IMR-90 (cell line): ENCODE results near the gene MYCBP. TPM values are rescaled to one million over a fixed set of nuclear protein-coding genes. Genes with fewer than 3 reads are reported as not detected.

ENCODE experiments used
- ATAC-seq: fragments of 200-7000 bp; cut with Tn5 transposase; 2 replicates; pipeline ENCODE4 v1.9.1; 2020; ENCODE audit warnings: low read depth, mild to moderate bottlenecking, moderate library complexity
- BruUV-seq: library from RNA; stranded (reverse); fragments of 400-500 nt; replicated peaks from 2 replicates; lab custom pipeline; 2021; lab: Mats Ljungman, UMichigan
- CTCF ChIA-PET: fragments of 300-600 bp; formaldehyde crosslinking; extraction: SDS; loops from one replicate; lab custom pipeline; 2021; ENCODE audit warnings: antibody characterized with exemption; lab: Yijun Ruan, JAX
- POLR2A ChIA-PET: fragments of 300-600 bp; sonication (Branson Sonifier 250); formaldehyde crosslinking; loops from one replicate; lab custom pipeline; 2022; ENCODE audit warnings: antibody characterized with exemption; ENCODE audit not compliant: unreplicated experiment; lab: Charles Lee
- DNase-seq: peaks from one replicate; pipeline ENCODE4 v3.0.0; 2013
- H2AFZ ChIP-seq: replicated peaks from 2 replicates; pipeline ENCODE3; 2013; ENCODE audit warnings: low read length, mild to moderate bottlenecking; ENCODE audit not compliant: poor library complexity
- H2AK5ac ChIP-seq: 2 replicates; pipeline ENCODE4 v1.6.1; 2013; ENCODE audit warnings: low read depth, low read length, inconsistent platforms
- H2AK9ac ChIP-seq: replicated peaks from 2 replicates; pipeline ENCODE3; 2013; ENCODE audit warnings: mild to moderate bottlenecking, low read depth, low read length, moderate library complexity; ENCODE audit not compliant: poor library complexity
- H2BK120ac ChIP-seq: 2 replicates; pipeline ENCODE4 v1.6.1; 2013; ENCODE audit warnings: low read depth, low read length, inconsistent platforms
- H2BK15ac ChIP-seq: 3 replicates; pipeline ENCODE4 v1.6.1; 2013; ENCODE audit warnings: low read depth, low read length, inconsistent platforms
- H2BK20ac ChIP-seq: 2 replicates; pipeline ENCODE4 v1.6.1; 2013; ENCODE audit warnings: low read depth, mild to moderate bottlenecking, inconsistent platforms, low read length, moderate library complexity
- H2BK5ac ChIP-seq: 2 replicates; pipeline ENCODE4 v1.6.1; 2013; ENCODE audit warnings: mild to moderate bottlenecking, low read depth, low read length, inconsistent platforms; ENCODE audit not compliant: poor library complexity, severe bottlenecking
- H3K14ac ChIP-seq: replicated peaks from 2 replicates; pipeline ENCODE4 v1.6.1; 2013; ENCODE audit warnings: low read depth, low read length, inconsistent platforms
- H3K18ac ChIP-seq: 2 replicates; pipeline ENCODE4 v1.6.1; 2013; ENCODE audit warnings: low read depth, low read length, control low read depth
- H3K23ac ChIP-seq: 2 replicates; pipeline ENCODE4 v1.6.1; 2013; ENCODE audit warnings: low read depth, low read length, inconsistent platforms
- H3K27ac ChIP-seq: 2 replicates; pipeline ENCODE4 v1.5.1; 2013; ENCODE audit warnings: mild to moderate bottlenecking, control low read depth, low read length; ENCODE audit not compliant: insufficient read depth
- H3K27me3 ChIP-seq: 2 replicates; pipeline ENCODE4 v1.6.1; 2013; ENCODE audit warnings: low read length; ENCODE audit not compliant: control insufficient read depth, insufficient read depth
- H3K36me3 ChIP-seq: 2 replicates; pipeline ENCODE4 v1.6.1; 2013; ENCODE audit warnings: low read length, mixed read lengths; ENCODE audit not compliant: control insufficient read depth, insufficient read depth
- H3K4ac ChIP-seq: 2 replicates; pipeline ENCODE4 v1.6.1; 2013; ENCODE audit warnings: low read depth, low read length, inconsistent platforms
- H3K4me1 ChIP-seq: 2 replicates; pipeline ENCODE4 v1.6.1; 2013; ENCODE audit warnings: low read length, mixed read lengths; ENCODE audit not compliant: control insufficient read depth, insufficient read depth
- H3K4me2 ChIP-seq: 2 replicates; pipeline ENCODE4 v1.6.1; 2013; ENCODE audit warnings: low read depth, mild to moderate bottlenecking, control low read depth, low read length, moderate library complexity
- H3K4me3 ChIP-seq: 2 replicates; pipeline ENCODE4 v1.5.1; 2013; ENCODE audit warnings: low read depth, mild to moderate bottlenecking, control low read depth, low read length, moderate library complexity; ENCODE audit not compliant: insufficient read depth
- H3K56ac ChIP-seq: 2 replicates; pipeline ENCODE4 v1.6.1; 2013; ENCODE audit warnings: low read length, inconsistent platforms; ENCODE audit not compliant: insufficient read depth; ENCODE audit errors: extremely low read depth
- H3K79me1 ChIP-seq, 2 experiments: 2 replicates each; pipeline ENCODE4 v1.6.1; 2013; ENCODE audit warnings: low read length in 2 of 2, inconsistent platforms in 1 of 2, low read depth in 1 of 2
- H3K9ac ChIP-seq: 2 replicates; pipeline ENCODE4 v1.6.1; 2013; ENCODE audit warnings: low read depth, low read length, control low read depth
- H3K9me1 ChIP-seq: 2 replicates; pipeline ENCODE4 v1.6.1; 2013; ENCODE audit warnings: low read length, inconsistent platforms; ENCODE audit not compliant: insufficient read depth
- H3K9me3 ChIP-seq: 2 replicates; pipeline ENCODE4 v1.6.1; 2013; ENCODE audit warnings: low read length; ENCODE audit not compliant: control insufficient read depth, insufficient read depth
- H4K20me1 ChIP-seq: 2 replicates; pipeline ENCODE4 v1.6.1; 2013; ENCODE audit warnings: low read length, inconsistent platforms; ENCODE audit not compliant: insufficient read depth
- H4K5ac ChIP-seq: 2 replicates; pipeline ENCODE4 v1.6.1; 2013; ENCODE audit warnings: mild to moderate bottlenecking, low read depth, low read length, control low read depth
- H4K8ac ChIP-seq, 2 experiments: 2 replicates each; pipeline ENCODE4 v1.6.1; 2013; ENCODE audit warnings: low read depth in 2 of 2, low read length in 2 of 2, control low read depth in 1 of 2, inconsistent platforms in 1 of 2
- H4K91ac ChIP-seq: 2 replicates; pipeline ENCODE4 v1.6.1; 2013; ENCODE audit warnings: low read depth, low read length, inconsistent platforms; ENCODE audit not compliant: insufficient read depth
- CEBPB ChIP-seq: IDR thresholded peaks from 2 replicates; pipeline ENCODE4 v1.6.1; 2012; ENCODE audit warnings: low read depth, low read length, improper control_type of control experiment
- MXI1 ChIP-seq: IDR thresholded peaks from 2 replicates; pipeline ENCODE4 v1.6.1; 2012; ENCODE audit warnings: low read depth, mild to moderate bottlenecking, low read length, moderate library complexity, borderline replicate concordance
- NFE2L2 ChIP-seq: fragments of 150-350 bp; IDR thresholded peaks from 2 replicates; pipeline ENCODE4 v1.6.1; 2016; ENCODE audit warnings: low read depth, mild to moderate bottlenecking, low read length
- RCOR1 ChIP-seq: IDR thresholded peaks from 2 replicates; pipeline ENCODE4 v1.6.1; 2012; ENCODE audit warnings: mild to moderate bottlenecking, low read length, improper control_type of control experiment; ENCODE audit not compliant: insufficient replicate concordance
- WGBS, 2 experiments: methylation state at CpG; one replicate each; pipeline versions ENCODE4 v1.1.5 to v1.1.7; 2013; ENCODE audit warnings: missing lambda C conversion rate in 2 of 2; ENCODE audit not compliant: insufficient read length in 1 of 2; ENCODE audit errors: extremely low coverage in 2 of 2; 5-methylcytosine and 5-hydroxymethylcytosine counted together
- dilution Hi-C: fragments of 300-500 bp; cut with HindIII; formaldehyde crosslinking; loops from one replicate; pipeline ENCODE4 v1.14.3; 2018; ENCODE audit warnings: low sequenced_read_pairs; ENCODE audit not compliant: unreplicated experiment
- in situ Hi-C: fragments of 300-500 bp; cut with MboI; formaldehyde crosslinking; loops from 3 replicates; pipeline ENCODE4 v1.14.3; 2019; ENCODE audit warnings: low sequenced_read_pairs, inconsistent platforms, mixed read lengths
- intact Hi-C: fragments of 100-400 bp; cut with micrococcal nuclease; formaldehyde crosslinking; loops from 2 replicates; pipeline ENCODE4 v1.10.0; 2022
- polyA plus RNA-seq, 3 experiments: library from polyadenylated mRNA; depleted of rRNA; stranded (reverse); fragments of >200 nt; gene quantifications; 2 replicates each; pipeline ENCODE4 v1.2.3, GENCODE V29; 2012; ENCODE audit warnings: low replicate concordance in 1 of 3
- total RNA-seq: library from RNA; depleted of rRNA; stranded (reverse); fragments of >200 nt; gene quantifications from 2 replicates; pipeline ENCODE4 v1.2.3, GENCODE V29; 2012

The MYCBP gene
- total and polyA plus RNA-seq, 2 of the 4 experiments (the other 2 are of a cell fraction): 9.9 to 11.9 TPM

DNA sequence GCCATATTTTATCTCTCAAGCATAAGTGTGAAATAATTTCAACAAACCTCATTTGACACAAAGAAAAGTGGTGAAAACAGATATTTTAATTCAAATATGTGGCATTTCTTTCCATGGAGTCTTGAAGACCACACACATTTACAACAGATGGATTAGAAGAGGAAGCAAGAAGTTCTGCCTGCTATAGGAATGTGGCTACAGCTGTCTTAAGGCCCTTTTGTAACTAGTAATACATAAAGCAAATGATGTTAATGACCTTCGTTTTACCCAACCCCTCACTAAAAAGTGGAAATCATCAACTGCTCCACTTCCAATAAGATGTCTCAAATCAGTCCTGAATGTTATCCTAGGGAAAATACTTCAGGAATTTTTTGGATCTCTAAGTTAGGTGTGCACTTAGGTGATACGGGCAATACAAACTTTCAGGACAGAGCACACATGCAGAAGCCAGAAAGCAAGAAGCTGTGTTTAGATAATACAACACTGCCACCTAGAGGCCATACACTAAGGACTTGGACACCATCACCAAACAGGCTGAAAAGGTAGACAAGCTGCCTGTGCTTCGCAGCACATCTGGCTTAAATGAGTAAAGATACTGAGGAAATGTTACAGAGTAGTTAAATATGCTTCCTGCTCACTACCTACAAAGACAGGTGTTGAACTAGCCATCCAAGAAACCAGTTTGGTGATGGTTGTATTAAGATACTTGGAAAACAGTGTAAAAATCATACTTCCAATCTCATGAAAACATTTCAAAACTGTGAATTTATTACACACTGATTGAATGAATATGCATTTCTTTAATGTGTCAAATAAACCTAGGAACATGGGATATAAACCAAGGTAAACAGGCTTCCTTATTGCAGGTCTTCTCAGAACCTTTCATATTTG, 38.0 kb downstream of the MYCBP start (continued):
- TF ChIP-seq CEBPB: no peak
- no peak for TF ChIP-seq MXI1

DNA sequence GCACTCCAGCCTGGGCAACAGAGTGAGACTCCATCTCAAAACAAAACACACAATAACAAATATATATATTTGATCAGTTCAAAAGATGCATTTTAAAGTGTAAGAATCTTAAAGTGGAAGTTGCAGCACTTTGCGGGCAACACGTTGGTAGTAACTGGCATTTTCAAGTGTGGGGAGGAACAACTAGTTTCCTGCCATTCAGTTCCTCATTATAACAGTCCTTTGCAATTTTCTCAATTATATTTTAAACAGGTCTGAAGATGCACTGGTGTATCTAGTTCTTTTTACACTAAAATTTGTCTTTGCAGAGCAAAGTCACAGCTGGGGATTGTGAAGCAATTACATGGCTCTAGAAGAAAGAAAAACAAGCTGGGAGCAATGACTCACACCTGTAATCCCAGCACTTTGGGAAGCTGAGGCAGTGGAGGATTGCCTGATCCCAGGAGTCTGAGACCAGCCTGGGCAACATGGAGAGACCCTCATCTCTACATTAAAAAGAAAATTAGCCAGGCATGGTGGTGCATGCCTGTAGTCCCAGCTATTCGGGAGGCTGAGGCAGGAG, 38.8 kb downstream of the MYCBP start:
- H3K9ac ChIP-seq: no peak overlapping the region
- ChIA-PET POLR2A (no interaction called here), CTCF (interaction anchor here (1.1 to 1.9 kb wide), 5 partner anchors 9 to 807 kb away, joined by 3 to 7 read pairs (median 5); no protein-coding TSS in a partner anchor)
- no TSS peak for BruUV-seq
- no peak overlapping the region for H4K5ac ChIP-seq
- no peak overlapping the region for H3K56ac ChIP-seq
- H3K36me3 ChIP-seq: peaks cover 10% of the 10 kb centered on the region
- no peak overlapping the region for H3K18ac ChIP-seq
- H2AFZ ChIP-seq: no peak overlapping the region
- H3K4ac ChIP-seq: no peak overlapping the region
- no peak for TF ChIP-seq RCOR1
- peak; percentile 57 for TF ChIP-seq CEBPB
- TF ChIP-seq NFE2L2: no peak
- H3K23ac ChIP-seq: no peak overlapping the region
- H3K4me1 ChIP-seq: peaks cover under 1% of the 10 kb centered on the region; the same call in 1 of the 2 replicates
- H2BK15ac ChIP-seq: no peak overlapping the region
- H3K27me3 ChIP-seq: peaks cover 24% of the 10 kb centered on the region
- no peak overlapping the region for H3K4me2 ChIP-seq
- H3K27ac ChIP-seq: no peak overlapping the region
- H3K14ac ChIP-seq: no peak overlapping the region
- H2BK20ac ChIP-seq: no peak overlapping the region
- H4K8ac ChIP-seq: no peak overlapping the region
- no peak overlapping the region for H2BK5ac ChIP-seq
- DNase-seq (peak; percentile 28), ATAC-seq (no peak)
- H3K4me3 ChIP-seq: no peak overlapping the region
- in situ Hi-C loops (loop anchor here (5.0 kb wide), 1 partner anchor 807 kb away; no protein-coding TSS in a partner anchor), dilution Hi-C loops (no loop called here), intact Hi-C loops (loop anchor here (2.0 kb wide), 2 partner anchors 808 to 816 kb away; no protein-coding TSS in a partner anchor)
- no peak overlapping the region for H2BK120ac ChIP-seq
- no peaks in the 10 kb centered on the region for H3K9me1 ChIP-seq
- H4K20me1 ChIP-seq: no peaks in the 10 kb centered on the region
- H4K91ac ChIP-seq: no peak overlapping the region
- H3K79me1 ChIP-seq: no peaks in the 10 kb centered on the region
- no peak overlapping the region for H2AK5ac ChIP-seq
- H2AK9ac ChIP-seq: no peak overlapping the region
- 100% methylated on average over 1 of the region's 3 CpGs; no CpG with 5 or more reads in 1 of the 2 experiments for WGBS, 2 experiments
- no peaks in the 10 kb centered on the region for H3K9me3 ChIP-seq
